GM18520 (cell line): ENCODE measurements around the gene CERS3.

ENCODE experiments used
- ATAC-seq: cut with Tn5 transposase; IDR thresholded peaks from one replicate; pipeline ENCODE4 v1.9.1; 2021; ENCODE audit not compliant: unreplicated experiment

Gene CERS3

DNA sequence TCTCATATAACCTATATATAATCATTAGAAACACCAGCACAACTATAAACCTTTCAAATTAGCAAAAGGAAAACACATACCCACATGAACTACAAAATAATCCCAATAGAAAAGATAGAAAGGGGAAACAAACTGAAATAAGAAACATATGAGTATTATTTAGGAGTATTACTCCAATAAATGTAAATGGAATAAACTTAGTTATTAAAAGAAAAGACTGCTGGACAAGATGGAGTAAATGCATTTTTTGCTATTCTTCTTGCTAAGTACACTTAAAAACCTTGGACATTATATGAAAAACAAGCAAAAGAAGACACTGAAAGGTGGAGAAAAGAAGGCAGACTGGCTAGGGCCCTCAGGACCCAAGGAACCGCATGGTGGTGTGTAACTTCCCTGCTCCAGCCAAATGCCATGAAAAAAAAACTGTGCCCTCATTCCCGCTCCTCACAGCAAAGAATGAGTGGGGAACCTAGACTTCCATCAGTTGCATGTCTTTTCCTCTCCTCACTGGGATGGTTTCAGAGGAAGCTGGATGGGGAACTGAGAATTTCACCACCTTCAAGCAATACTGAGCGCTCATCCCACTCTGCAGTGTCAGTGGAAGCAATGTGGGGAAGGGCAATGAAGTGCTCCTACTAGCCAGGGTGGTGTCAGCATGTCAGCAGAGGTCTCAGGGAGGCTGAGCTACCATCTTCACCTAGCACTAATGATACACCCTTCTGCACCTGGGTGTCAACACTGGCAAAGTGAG is 143.3 kb downstream of the CERS3 start:
- ATAC-seq = no peak

DNA sequence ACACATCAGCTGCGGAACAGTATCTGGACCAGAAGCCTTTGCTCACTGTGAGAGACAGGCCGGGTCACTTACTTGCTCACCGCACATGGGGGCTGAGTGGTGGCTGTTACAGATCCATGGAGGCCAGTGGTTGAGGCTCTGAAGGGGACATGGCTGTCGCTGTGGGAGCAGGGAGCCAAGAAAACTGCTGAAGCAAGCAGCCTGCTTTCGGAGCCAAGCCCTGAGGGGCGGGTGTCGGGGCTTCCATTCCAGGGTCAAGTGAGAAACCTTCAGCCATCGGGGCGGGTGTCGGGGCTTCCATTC is 144.7 kb downstream of the CERS3 start:
- ATAC-seq = no peak

DNA sequence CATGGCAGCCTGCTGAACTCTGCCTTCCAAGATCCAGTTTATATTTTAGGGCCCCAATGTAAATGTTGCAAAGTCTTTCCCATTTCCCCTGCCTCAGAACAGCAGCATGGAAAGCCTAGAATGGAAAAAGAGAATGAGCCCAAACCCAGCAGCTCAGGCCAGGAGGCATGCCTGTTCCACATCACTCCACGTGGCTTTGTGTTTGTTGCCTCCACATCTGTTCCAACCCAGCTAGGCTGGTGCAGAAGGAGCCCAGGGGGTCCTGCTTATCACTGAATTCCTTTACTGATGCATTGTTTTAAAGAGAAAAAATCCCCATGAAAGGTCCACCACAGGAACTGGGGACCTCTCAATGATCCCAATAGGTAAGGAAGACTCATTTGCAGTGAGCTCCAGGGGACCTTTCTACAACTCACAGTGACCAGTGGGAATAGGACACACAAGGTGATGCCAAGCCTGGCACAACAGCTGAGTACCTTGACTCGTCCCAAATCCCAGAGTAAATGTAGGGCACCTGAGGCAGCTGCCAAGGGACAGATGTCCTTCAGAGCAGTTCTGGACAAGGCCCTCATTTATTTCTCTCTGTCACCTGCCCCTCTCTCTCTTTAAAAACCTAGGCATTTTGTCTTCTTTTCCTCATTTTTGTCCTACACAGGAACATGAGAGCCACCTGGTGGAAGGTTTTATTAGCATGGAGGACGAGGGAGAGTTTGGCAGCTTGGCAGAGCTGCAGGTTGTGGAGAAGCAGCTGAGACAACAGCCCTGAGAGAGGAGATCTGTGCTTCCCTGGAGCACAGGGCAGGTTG is 145.2 kb downstream of the CERS3 start:
- no peak for ATAC-seq

DNA sequence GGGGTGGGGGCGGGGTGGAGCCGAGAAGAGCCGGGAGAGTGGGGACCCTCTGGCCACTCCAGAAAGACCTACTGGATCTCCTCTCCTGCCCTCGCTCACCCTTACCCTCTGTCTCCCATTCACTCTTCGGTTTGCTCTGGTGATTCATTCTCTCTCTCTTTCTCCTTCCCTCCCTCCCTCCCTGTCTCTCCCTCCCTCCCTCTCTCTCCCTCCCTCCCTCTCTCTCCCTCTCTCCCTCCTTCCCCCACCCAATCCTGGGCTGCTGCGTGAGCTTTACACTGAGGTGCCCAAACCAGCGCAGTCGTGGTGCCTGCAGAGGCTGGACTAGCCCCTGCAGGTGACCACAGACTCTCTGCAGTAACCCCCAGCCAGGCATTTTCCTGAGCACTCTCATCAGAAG is 154.8 kb downstream of the CERS3 start:
- no peak for ATAC-seq

DNA sequence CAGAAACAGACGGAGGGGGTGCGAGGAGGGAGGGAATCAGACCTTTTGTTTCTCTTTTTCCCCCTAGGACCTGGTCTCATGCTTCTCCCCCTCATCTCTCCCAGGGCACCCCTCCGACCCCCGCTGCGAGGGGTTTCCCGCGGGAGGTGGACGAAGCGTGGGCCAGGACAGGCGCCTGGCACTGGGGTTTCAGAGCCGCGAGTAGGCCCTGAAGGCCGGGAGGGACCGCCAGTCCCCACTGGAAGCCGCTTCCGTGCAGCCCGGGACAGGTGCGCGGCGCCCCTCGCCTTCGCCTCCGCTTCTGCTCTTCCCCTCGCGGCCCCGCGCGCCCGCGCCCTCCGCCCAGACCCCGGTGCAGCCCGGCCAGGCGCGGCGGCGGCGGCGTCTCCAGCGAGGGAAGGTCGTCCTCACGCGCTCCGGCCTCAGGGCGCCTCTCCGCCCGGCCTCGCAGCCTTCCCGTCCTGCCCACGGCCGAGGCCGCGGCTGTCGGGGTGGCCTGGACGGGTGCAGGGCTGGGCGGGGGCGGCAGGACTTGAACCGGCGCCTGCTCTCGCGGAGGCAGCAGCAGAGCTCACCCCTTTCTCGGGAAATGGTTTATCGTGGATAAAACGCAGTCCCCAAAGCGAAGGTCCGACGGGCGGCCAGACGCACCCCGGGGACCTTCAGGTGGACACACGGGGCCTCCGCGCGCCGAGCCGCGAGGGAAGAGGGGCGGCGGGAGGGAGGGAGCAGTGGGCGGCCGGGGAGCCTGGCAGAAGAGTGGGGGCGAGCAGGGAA is 155.4 kb downstream of the CERS3 start:
- ATAC-seq = no peak

DNA sequence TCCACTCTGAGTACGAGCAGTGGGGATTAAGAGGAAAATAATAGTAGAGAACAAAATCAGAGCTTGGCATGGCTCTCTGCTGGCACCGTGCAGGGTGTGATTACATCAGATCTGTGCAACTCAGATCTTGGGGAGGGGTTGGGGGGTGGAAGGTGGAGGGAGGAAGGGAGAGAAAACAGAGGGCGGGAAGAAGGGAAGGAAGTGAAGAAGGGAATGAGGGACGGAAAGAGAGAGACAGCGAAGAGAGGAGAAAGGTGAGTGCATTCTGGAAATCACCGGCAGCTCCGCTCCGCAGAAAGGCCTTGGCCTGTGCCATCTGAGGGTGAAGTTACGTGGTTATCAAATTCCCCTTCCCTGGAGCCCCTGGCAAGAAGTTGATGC is 156.0 kb downstream of the CERS3 start:
- ATAC-seq = no peak

DNA sequence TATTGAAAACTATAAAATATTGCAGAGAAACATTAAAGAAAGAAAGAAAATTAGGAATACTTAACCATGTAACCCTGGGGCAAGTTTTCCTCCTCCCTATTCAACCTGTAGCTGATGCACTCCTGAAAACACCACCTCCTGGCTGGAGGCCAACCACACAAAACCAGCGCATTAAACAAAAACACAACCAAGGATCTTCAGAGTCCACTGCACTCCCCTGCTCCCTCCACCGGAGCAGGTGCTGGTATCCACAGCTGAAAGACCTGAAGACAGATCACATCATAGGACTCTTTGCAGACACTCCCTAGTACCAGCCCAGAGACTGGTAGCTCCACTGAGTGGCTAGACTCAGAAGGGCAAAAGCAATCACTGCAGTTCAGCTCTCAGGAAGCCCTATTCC is 173.4 kb downstream of the CERS3 start:
- no peak for ATAC-seq

DNA sequence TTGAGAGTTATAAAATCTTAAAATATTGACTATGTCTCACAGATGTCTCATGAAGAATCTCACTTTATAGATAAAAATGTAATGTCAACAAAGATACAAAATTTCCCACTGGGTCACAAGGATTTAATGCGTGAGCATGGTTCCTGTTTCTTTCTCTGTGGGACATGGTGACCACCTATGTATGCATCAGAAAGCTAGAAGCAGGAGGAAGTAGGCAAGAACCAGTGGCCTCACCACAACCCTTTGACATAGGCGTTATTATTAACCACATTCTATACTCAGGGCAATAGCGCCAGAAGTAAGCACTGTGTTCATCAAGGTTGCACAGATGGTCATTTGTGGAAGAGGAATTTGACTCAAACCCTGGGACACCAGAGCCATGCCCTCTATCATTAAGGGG is 175.3 kb downstream of the CERS3 start:
- ATAC-seq = no peak

DNA sequence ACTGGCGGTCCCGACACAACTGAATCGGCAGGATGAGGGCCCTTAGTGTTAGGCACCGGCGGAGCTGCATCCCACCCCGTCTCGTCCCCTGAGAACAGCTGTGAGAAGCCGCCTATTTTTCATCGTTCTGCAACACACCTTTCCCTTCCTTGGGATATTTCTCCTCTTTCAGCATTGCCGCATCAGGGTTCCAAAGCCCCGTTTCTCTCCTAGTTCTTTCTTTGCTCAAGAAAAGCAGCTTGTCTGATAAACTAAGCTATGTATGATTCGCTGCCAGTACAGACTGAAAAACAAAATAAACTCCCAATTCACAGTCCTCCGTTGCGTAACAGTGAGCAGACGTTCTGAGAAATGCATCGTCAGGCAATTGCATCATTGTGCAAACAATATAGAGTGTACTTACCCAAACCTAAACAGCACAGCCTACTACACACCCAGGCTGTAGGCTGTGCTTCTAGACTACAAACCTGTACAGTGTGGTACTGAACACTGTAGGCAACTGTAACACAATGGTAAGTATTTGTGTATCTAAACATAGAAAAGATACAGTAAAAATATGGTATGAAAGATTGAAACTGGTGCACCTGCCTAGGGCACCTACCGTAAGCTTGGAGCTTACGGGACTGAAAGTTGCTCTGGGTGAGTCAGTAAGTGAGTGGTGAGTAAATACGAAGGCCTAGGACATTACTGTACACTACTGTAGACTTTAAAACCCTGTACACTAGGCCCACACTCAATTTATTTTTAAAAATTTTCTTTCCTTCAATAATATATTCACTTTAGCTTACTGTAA is 178.1 kb downstream of the CERS3 start:
- ATAC-seq = no peak
